MM.1S (cell line): ENCODE results near the gene ZNF547.

Source experiments
- EZH2 ChIP-seq: fragments of 300-600 bp; sonication (generic); optimal IDR thresholded peaks from 2 replicates; pipeline ENCODE3; 2017; ENCODE audit warnings: low read depth, mild to moderate bottlenecking, antibody characterized with exemption, low read length, mixed read lengths
- TF ChIP-seq, protein P1 (sequence below): fragments of 300-600 bp; sonication (generic); IDR thresholded peaks from 2 replicates; pipeline ENCODE4 v1.5.1; 2016; ENCODE audit warnings: antibody characterized with exemption, low read length, mixed read lengths

DNA sequence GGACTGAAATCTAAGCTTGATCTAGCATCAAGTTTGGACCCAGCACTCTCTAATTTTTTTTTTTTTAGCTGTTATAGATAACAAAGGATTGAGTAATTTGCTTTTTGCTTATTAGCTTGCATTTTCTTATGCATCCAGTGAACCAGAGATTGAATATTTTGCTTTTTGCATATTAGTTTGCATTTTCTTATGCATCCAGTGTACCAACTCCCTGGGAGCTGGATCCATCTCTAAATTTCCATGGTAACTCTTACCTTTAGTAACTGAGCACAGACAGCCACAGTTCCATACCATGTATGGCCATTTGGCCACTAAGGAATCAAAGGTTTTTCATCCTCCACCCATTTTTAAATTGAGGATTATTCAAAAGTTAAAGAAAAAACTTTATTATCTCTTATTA is 17.6 kb downstream of the ZNF547 start:
- TF ChIP-seq, protein P1, sequence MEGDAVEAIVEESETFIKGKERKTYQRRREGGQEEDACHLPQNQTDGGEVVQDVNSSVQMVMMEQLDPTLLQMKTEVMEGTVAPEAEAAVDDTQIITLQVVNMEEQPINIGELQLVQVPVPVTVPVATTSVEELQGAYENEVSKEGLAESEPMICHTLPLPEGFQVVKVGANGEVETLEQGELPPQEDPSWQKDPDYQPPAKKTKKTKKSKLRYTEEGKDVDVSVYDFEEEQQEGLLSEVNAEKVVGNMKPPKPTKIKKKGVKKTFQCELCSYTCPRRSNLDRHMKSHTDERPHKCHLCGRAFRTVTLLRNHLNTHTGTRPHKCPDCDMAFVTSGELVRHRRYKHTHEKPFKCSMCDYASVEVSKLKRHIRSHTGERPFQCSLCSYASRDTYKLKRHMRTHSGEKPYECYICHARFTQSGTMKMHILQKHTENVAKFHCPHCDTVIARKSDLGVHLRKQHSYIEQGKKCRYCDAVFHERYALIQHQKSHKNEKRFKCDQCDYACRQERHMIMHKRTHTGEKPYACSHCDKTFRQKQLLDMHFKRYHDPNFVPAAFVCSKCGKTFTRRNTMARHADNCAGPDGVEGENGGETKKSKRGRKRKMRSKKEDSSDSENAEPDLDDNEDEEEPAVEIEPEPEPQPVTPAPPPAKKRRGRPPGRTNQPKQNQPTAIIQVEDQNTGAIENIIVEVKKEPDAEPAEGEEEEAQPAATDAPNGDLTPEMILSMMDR, result no peak
- no peak for TF ChIP-seq EZH2
